ENCODE data around the gene ZNF318. TPM values are rescaled to one million over a fixed set of nuclear protein-coding genes. Genes with fewer than 3 reads are reported as not detected.

ZNF318 gene
- polyA plus RNA-seq, 1 donor from 2014 or later = 11.7 TPM

DNA sequence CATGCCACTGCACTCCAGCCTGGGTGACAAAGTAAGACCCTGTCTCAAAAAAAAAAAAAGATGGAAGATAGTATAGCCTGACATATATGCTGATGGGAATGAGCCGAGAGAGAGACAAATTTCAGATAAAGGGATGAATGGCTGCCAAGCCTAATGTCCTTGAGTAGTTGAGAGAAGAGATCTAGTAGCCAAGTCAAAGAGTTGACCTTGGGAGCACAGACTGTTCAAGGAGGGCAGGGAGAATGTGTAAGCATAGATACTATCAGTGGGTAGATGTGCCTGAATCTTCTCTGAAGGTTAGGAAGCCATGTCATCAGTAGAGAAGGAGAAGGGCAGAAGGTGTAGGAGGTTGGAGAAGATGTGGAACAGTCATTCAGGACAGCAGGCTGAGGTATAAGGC, 37.8 kb upstream of the ZNF318 start:
- no peaks in the 10 kb centered on the region for H3K9me2 ChIP-seq (ENCODE audit: insufficient read depth, low read length)
- no peaks in the 10 kb centered on the region for H3K36me3 ChIP-seq (ENCODE audit: insufficient read depth, low read length)
- no peak overlapping the region for H3K4me3 ChIP-seq (ENCODE audit: low read length)
- no peaks in the 10 kb centered on the region for H3K9me3 ChIP-seq (ENCODE audit: low read length)
- no peak overlapping the region for H3K27ac ChIP-seq (ENCODE audit: low read length)
- TF ChIP-seq, protein P1, sequence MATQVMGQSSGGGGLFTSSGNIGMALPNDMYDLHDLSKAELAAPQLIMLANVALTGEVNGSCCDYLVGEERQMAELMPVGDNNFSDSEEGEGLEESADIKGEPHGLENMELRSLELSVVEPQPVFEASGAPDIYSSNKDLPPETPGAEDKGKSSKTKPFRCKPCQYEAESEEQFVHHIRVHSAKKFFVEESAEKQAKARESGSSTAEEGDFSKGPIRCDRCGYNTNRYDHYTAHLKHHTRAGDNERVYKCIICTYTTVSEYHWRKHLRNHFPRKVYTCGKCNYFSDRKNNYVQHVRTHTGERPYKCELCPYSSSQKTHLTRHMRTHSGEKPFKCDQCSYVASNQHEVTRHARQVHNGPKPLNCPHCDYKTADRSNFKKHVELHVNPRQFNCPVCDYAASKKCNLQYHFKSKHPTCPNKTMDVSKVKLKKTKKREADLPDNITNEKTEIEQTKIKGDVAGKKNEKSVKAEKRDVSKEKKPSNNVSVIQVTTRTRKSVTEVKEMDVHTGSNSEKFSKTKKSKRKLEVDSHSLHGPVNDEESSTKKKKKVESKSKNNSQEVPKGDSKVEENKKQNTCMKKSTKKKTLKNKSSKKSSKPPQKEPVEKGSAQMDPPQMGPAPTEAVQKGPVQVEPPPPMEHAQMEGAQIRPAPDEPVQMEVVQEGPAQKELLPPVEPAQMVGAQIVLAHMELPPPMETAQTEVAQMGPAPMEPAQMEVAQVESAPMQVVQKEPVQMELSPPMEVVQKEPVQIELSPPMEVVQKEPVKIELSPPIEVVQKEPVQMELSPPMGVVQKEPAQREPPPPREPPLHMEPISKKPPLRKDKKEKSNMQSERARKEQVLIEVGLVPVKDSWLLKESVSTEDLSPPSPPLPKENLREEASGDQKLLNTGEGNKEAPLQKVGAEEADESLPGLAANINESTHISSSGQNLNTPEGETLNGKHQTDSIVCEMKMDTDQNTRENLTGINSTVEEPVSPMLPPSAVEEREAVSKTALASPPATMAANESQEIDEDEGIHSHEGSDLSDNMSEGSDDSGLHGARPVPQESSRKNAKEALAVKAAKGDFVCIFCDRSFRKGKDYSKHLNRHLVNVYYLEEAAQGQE (IDR thresholded peaks at IDR 0.05; ENCODE audit: borderline replicate concordance) = no peak
- no peak overlapping the region for H2AFZ ChIP-seq (ENCODE audit: low read depth, low read length)
- no peaks in the 10 kb centered on the region for H3K79me2 ChIP-seq (replicated peaks; ENCODE audit: insufficient read depth, low read length)
- H3K4me2 ChIP-seq (ENCODE audit: low read length) = no peak overlapping the region
- H3K9ac ChIP-seq (ENCODE audit: low read length) = no peak overlapping the region
- no peaks in the 10 kb centered on the region for H3F3A ChIP-seq (ENCODE audit: insufficient read depth, low read length, poor library complexity, severe bottlenecking)
- no peaks in the 10 kb centered on the region for H4K20me1 ChIP-seq (ENCODE audit: insufficient read depth)
- no peaks in the 10 kb centered on the region for H3K27me3 ChIP-seq (ENCODE audit: insufficient read depth, low read depth, low read length)

DNA sequence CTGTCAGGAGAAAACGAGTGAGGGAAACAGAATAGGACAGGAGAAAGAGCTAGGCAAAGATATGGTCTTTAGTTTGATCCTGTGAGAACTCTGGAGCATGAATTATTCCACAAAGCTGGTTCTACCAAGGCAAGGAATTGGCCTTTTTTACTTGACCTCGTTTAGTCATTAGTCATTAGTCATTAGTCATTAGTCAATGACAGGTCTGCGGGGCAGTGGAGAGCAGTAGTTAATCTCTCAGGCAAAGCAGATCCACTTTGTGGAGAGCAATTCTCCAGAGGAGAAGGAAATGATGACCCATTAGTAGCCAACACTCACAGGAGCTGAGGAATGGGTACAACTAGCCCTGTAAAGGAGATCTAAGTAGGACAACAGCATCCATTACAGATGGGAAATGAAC, 35.9 kb upstream of the ZNF318 start:
- Histone ChIP-seq H3K27ac (ENCODE audit: low read length) (no peak overlapping the region), H3K79me2 (replicated peaks; ENCODE audit: insufficient read depth, low read length) (no peaks in the 10 kb centered on the region), H3K9me2 (ENCODE audit: insufficient read depth, low read length) (no peaks in the 10 kb centered on the region), H3K27me3 (ENCODE audit: insufficient read depth, low read depth, low read length) (no peaks in the 10 kb centered on the region), H4K20me1 (ENCODE audit: insufficient read depth) (no peaks in the 10 kb centered on the region), H3K4me2 (ENCODE audit: low read length) (no peak overlapping the region), H3K9ac (ENCODE audit: low read length) (no peak overlapping the region), H3K36me3 (ENCODE audit: insufficient read depth, low read length) (no peaks in the 10 kb centered on the region), H3F3A (ENCODE audit: insufficient read depth, low read length, poor library complexity, severe bottlenecking) (no peaks in the 10 kb centered on the region), H2AFZ (ENCODE audit: low read depth, low read length) (no peak overlapping the region), H3K9me3 (ENCODE audit: low read length) (no peaks in the 10 kb centered on the region), H3K4me3 (ENCODE audit: low read length) (no peak overlapping the region)
- no peak for TF ChIP-seq SMC3 (conservative IDR thresholded peaks at IDR 0.05; ENCODE audit: poor library complexity)
- no peak for TF ChIP-seq RAD21 (conservative IDR thresholded peaks at IDR 0.05)
- TF ChIP-seq EP300 (conservative IDR thresholded peaks at IDR 0.05; ENCODE audit: poor library complexity, severe bottlenecking) = no peak
- no peak for TF ChIP-seq POLR2AphosphoS5 (IDR thresholded peaks at IDR 0.05)
- no peak for TF ChIP-seq MXI1 (conservative IDR thresholded peaks at IDR 0.05; ENCODE audit: poor library complexity, severe bottlenecking)
- TF ChIP-seq, protein P2, sequence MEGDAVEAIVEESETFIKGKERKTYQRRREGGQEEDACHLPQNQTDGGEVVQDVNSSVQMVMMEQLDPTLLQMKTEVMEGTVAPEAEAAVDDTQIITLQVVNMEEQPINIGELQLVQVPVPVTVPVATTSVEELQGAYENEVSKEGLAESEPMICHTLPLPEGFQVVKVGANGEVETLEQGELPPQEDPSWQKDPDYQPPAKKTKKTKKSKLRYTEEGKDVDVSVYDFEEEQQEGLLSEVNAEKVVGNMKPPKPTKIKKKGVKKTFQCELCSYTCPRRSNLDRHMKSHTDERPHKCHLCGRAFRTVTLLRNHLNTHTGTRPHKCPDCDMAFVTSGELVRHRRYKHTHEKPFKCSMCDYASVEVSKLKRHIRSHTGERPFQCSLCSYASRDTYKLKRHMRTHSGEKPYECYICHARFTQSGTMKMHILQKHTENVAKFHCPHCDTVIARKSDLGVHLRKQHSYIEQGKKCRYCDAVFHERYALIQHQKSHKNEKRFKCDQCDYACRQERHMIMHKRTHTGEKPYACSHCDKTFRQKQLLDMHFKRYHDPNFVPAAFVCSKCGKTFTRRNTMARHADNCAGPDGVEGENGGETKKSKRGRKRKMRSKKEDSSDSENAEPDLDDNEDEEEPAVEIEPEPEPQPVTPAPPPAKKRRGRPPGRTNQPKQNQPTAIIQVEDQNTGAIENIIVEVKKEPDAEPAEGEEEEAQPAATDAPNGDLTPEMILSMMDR (IDR thresholded peaks at IDR 0.05; ENCODE audit: poor library complexity, severe bottlenecking) = no peak
- TF ChIP-seq, protein P1 (IDR thresholded peaks at IDR 0.05; ENCODE audit: borderline replicate concordance) = no peak
- no peak for TF ChIP-seq EZH2 (IDR thresholded peaks at IDR 0.05; ENCODE audit: borderline replicate concordance, insufficient read depth, low read length, poor library complexity, severe bottlenecking)
- TF ChIP-seq TAF1 (IDR thresholded peaks at IDR 0.05; ENCODE audit: low read depth) = no peak

All from neural cell (in vitro differentiated cells).